IPS DF 6.9 (cell line): ENCODE results near the gene ZDHHC14.

Experiments
- DNase-seq: peaks from one replicate; pipeline ENCODE4 v3.0.0-alpha.2; 2013; ENCODE audit warnings: low read depth, low spot score
- H3K27ac ChIP-seq: one replicate; pipeline ENCODE4 v1.5.1; 2013; ENCODE audit warnings: low read length, control low read depth
- H3K27me3 ChIP-seq: 2 replicates; pipeline ENCODE4 v1.6.1; 2013; ENCODE audit warnings: mild to moderate bottlenecking, low read length; ENCODE audit not compliant: control insufficient read depth, insufficient read depth
- H3K36me3 ChIP-seq: 2 replicates; pipeline ENCODE4 v1.6.1; 2013; ENCODE audit warnings: low read length; ENCODE audit not compliant: control insufficient read depth, insufficient read depth
- H3K4me1 ChIP-seq: 2 replicates; pipeline ENCODE4 v1.6.1; 2013; ENCODE audit warnings: low read length; ENCODE audit not compliant: control insufficient read depth, insufficient read depth
- H3K4me3 ChIP-seq: 2 replicates; pipeline ENCODE4 v1.5.1; 2013; ENCODE audit warnings: mild to moderate bottlenecking, low read length
- H3K9me3 ChIP-seq: 2 replicates; pipeline ENCODE4 v1.6.1; 2013; ENCODE audit warnings: low read length, inconsistent platforms; ENCODE audit not compliant: control insufficient read depth, insufficient read depth
- WGBS: extraction: QIAGEN DNeasy Blood & Tissue Kit; methylation state at CpG from one replicate; pipeline ENCODE4 v1.1.7; 2013; ENCODE audit warnings: mixed read lengths, missing lambda C conversion rate; ENCODE audit not compliant: insufficient read length, insufficient coverage; 5-methylcytosine and 5-hydroxymethylcytosine counted together

ZDHHC14 gene

GRCh38 chr6:157479464-157480303 lies 98.7 kb downstream of the ZDHHC14 start:
- Histone ChIP-seq H3K4me1 (no peaks in the 10 kb centered on the region), H3K27me3 (no peaks in the 10 kb centered on the region), H3K9me3 (no peaks in the 10 kb centered on the region), H3K36me3 (no peaks in the 10 kb centered on the region), H3K4me3 (no peak overlapping the region), H3K27ac (no peak overlapping the region)
- no peak for DNase-seq
- WGBS: no CpG with 5 or more reads among the region's 7 CpGs

DNA sequence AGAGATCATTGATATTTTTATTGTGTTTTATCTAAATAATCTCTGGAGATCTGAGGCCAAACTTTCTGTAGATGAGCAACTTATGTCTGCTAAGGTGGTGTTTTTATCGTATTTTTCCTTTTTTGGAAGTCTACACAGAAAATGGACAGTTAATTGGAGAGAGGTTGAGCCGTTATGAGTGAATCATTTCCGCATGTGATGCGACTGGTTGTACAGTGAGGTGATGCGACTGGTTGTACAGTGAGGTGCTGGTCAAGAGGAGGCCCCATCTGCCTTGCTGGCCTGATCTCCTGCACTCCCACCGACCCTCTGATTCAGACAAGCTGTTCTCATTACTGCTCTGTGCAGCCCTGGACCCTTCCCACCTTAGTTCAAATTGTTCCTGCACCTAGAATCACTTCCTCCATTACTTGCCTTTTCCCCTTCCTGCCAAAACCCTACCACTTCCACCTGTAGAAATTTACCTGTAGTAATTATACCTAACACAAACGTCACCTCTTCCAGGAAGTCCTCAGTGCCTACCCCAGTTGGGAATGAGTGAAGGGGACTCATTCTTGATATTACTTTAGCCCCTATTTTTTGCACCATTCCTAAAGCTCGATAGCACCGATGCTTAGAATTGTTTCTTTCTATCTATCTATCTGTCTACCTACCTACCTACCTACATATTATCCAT lies 100.3 kb downstream of the ZDHHC14 start:
- H3K27me3 ChIP-seq: no peaks in the 10 kb centered on the region
- no CpG with 5 or more reads among the region's 9 CpGs for WGBS
- no peaks in the 10 kb centered on the region for H3K4me1 ChIP-seq
- no peaks in the 10 kb centered on the region for H3K36me3 ChIP-seq
- no peak for DNase-seq
- no peak overlapping the region for H3K27ac ChIP-seq
- no peak overlapping the region for H3K4me3 ChIP-seq
- no peaks in the 10 kb centered on the region for H3K9me3 ChIP-seq

- no peak for DNase-seq
- Histone ChIP-seq H3K36me3 (no peaks in the 10 kb centered on the region), H3K9me3 (no peaks in the 10 kb centered on the region), H3K27me3 (no peaks in the 10 kb centered on the region), H3K27ac (no peak overlapping the region), H3K4me1 (no peaks in the 10 kb centered on the region), H3K4me3 (no peak overlapping the region)
- no CpG with 5 or more reads among the region's 4 CpGs for WGBS
Measured at GRCh38 chr6:157481865-157482249, 100.9 kb downstream of the ZDHHC14 start.

DNA sequence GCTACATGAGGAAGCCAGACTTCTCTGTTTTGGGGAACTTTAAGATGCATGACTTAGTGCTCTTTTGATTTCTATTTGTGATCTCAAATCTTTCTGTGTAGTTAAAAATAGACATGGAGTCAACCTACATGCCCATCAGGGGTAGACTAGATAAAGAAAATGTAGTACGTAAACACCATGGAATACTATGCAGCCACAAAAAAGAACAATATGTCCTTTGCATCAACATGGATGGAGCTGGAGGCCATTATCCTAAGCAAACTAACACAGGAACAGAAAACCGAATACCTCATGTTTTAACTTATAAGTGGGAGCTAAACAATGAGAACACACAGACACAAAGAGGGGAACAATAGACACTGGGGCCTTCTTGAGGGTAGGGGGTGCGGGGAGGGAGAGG lies 102.8 kb downstream of the ZDHHC14 start:
- no peaks in the 10 kb centered on the region for H3K27me3 ChIP-seq
- H3K36me3 ChIP-seq: no peaks in the 10 kb centered on the region
- WGBS: no CpG with 5 or more reads among the region's 3 CpGs
- DNase-seq: no peak
- H3K9me3 ChIP-seq: no peaks in the 10 kb centered on the region
- no peak overlapping the region for H3K27ac ChIP-seq
- no peak overlapping the region for H3K4me3 ChIP-seq
- 0 out of 2 replicates have a peak, but pooled peaks cover 2% of the 10 kb centered on the region for H3K4me1 ChIP-seq

- no peaks in the 10 kb centered on the region for H3K9me3 ChIP-seq
- DNase-seq: no peak
- no peaks in the 10 kb centered on the region for H3K27me3 ChIP-seq
- H3K4me3 ChIP-seq: no peak overlapping the region
- 0 out of 2 replicates have a peak, but pooled peaks cover 2% of the 10 kb centered on the region for H3K4me1 ChIP-seq
- WGBS: no CpG with 5 or more reads among the region's 10 CpGs
- H3K27ac ChIP-seq: no peak overlapping the region
- H3K36me3 ChIP-seq: no peaks in the 10 kb centered on the region
Measured at GRCh38 chr6:157484181-157484580, 103.2 kb downstream of the ZDHHC14 start.

- H3K36me3 ChIP-seq: no peaks in the 10 kb centered on the region
- no peak for DNase-seq
- H3K27me3 ChIP-seq: no peaks in the 10 kb centered on the region
- H3K4me1 ChIP-seq: 0 out of 2 replicates have a peak, but pooled peaks cover 2% of the 10 kb centered on the region
- no CpG with 5 or more reads among the region's 5 CpGs for WGBS
- no peak overlapping the region for H3K4me3 ChIP-seq
- no peak overlapping the region for H3K27ac ChIP-seq
- no peaks in the 10 kb centered on the region for H3K9me3 ChIP-seq
Measured at GRCh38 chr6:157486572-157486971, 105.6 kb downstream of the ZDHHC14 start.

DNA sequence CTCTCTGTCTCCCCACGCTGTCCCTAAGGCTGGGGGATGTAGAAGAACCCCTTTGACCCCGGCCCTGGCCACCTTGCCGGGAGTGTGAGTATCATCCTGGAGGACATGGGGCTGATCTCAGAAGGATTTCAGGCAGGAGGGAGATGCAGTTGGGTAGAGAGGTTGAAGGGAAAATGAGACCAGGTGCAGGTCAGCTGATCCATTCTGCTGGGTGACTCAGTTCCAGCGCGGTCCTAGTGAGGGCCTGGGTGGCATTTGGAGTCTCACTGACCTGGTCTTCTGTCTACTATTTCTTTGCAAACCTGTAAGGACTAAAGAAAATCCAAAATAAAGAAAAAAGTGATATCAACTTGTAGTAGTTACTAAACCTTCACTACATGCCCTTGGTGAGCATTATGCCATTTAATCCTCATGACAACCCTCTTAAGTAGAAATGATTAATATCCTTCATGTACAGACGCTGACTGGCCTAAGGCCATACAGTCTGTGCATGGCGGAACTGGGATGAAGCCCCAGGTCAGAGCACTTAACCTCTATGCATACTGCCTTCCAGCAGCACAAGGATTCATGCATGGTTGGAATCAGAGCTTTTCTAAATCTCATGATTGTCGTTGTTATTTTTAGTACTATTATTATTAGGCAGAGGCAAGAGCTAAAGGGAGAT lies 106.3 kb downstream of the ZDHHC14 start:
- H3K27ac ChIP-seq: no peak overlapping the region
- 0 out of 2 replicates have a peak, but pooled peaks cover 2% of the 10 kb centered on the region for H3K4me1 ChIP-seq
- no CpG with 5 or more reads among the region's 8 CpGs for WGBS

GRCh38 chr6:157488058-157488457 lies 107.1 kb downstream of the ZDHHC14 start:
- Histone ChIP-seq H3K27me3 (no peaks in the 10 kb centered on the region), H3K27ac (no peak overlapping the region), H3K36me3 (no peaks in the 10 kb centered on the region), H3K4me1 (0 out of 2 replicates have a peak, but pooled peaks cover 2% of the 10 kb centered on the region), H3K9me3 (no peaks in the 10 kb centered on the region), H3K4me3 (no peak overlapping the region)
- WGBS: no CpG with 5 or more reads among the region's 10 CpGs
- DNase-seq: no peak

More for the DNA sequence above, 106.3 kb downstream of the ZDHHC14 start:
- H3K9me3 ChIP-seq: no peaks in the 10 kb centered on the region
- no peaks in the 10 kb centered on the region for H3K27me3 ChIP-seq
- H3K4me3 ChIP-seq: no peak overlapping the region
- no peak for DNase-seq
- no peaks in the 10 kb centered on the region for H3K36me3 ChIP-seq

GRCh38 chr6:157488716-157489118 lies 107.7 kb downstream of the ZDHHC14 start:
- no peak for DNase-seq
- Histone ChIP-seq H3K36me3 (no peaks in the 10 kb centered on the region), H3K27ac (no peak overlapping the region), H3K9me3 (no peaks in the 10 kb centered on the region), H3K4me1 (0 out of 2 replicates have a peak, but pooled peaks cover 2% of the 10 kb centered on the region), H3K27me3 (no peaks in the 10 kb centered on the region), H3K4me3 (no peak overlapping the region)
- WGBS: no CpG with 5 or more reads among the region's 12 CpGs

DNA sequence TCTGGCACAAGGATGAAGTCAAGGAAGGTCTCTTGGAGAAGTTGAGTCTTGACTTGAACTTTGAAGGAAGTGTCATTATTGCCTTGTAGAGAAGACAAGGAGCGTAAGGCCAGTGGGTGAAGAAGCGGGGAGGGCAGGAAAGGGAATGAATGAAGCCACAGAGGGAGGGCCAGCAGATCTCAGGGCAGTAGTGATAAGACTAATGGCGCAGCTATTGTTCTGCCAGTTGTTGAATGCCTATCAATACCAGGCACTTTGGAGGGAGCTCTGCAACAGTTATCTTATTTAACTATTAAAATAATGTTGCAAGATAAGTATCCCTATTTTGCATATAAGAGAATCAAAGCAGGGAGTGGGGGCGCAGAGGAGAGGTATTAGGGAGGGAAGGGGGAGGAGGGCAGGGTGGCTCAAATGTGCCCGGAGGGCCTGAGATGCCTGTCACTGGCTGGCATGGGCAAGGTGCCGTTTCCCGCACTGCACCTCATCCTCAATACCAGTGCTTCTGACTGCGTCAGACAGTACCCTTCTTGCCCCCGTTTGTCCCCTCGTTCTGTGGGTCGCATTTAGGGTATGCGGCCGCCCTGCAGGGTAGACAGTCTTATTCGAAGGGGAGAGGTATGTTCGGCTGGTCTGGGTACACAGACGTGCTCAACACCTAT lies 109.8 kb downstream of the ZDHHC14 start:
- no peak for DNase-seq
- H3K4me3 ChIP-seq: no peak overlapping the region
- no peak overlapping the region for H3K27ac ChIP-seq
- H3K4me1 ChIP-seq: 0 out of 2 replicates have a peak, but pooled peaks cover 2% of the 10 kb centered on the region
- no peaks in the 10 kb centered on the region for H3K9me3 ChIP-seq
- H3K27me3 ChIP-seq: no peaks in the 10 kb centered on the region
- no peaks in the 10 kb centered on the region for H3K36me3 ChIP-seq
- WGBS: no CpG with 5 or more reads among the region's 16 CpGs
